Mesendoderm (in vitro differentiated cells): ENCODE results near the gene UBXN2A.

Experiments
- DNase-seq: peaks from one replicate; pipeline ENCODE4 v3.0.0; 2013
- H2AK5ac ChIP-seq: 2 replicates; pipeline ENCODE4 v1.6.1; 2013; ENCODE audit warnings: low read length, inconsistent platforms
- H2BK120ac ChIP-seq: 2 replicates; pipeline ENCODE4 v1.6.1; 2013; ENCODE audit warnings: low read depth, mild to moderate bottlenecking, low read length, moderate library complexity, mixed read lengths
- H2BK15ac ChIP-seq: replicated peaks from 2 replicates; pipeline ENCODE4 v1.6.1; 2013; ENCODE audit warnings: low read depth, mild to moderate bottlenecking, moderate library complexity
- H2BK5ac ChIP-seq: 2 replicates; pipeline ENCODE4 v1.6.1; 2013; ENCODE audit warnings: low read length, inconsistent platforms
- H3K18ac ChIP-seq: 2 replicates; pipeline ENCODE4 v1.6.1; 2013; ENCODE audit warnings: mild to moderate bottlenecking, low read length, mixed read lengths
- H3K23ac ChIP-seq: one replicate; pipeline ENCODE4 v1.6.1; 2013; ENCODE audit warnings: low read length
- H3K27ac ChIP-seq: 2 replicates; pipeline ENCODE4 v1.5.1; 2013; ENCODE audit warnings: low read depth, mild to moderate bottlenecking, inconsistent platforms, low read length, moderate library complexity
- H3K27me3 ChIP-seq: 2 replicates; pipeline ENCODE4 v1.6.1; 2013; ENCODE audit warnings: low read length, control low read depth, mild to moderate bottlenecking, inconsistent platforms; ENCODE audit not compliant: insufficient read depth, poor library complexity
- H3K36me3 ChIP-seq: 2 replicates; pipeline ENCODE4 v1.6.1; 2013; ENCODE audit warnings: low read length, inconsistent platforms; ENCODE audit not compliant: control insufficient read depth, insufficient read depth
- H3K4ac ChIP-seq: one replicate; pipeline ENCODE4 v1.6.1; 2013; ENCODE audit warnings: low read depth, mild to moderate bottlenecking, low read length, moderate library complexity
- H3K4me1 ChIP-seq: 2 replicates; pipeline ENCODE4 v1.6.1; 2013; ENCODE audit warnings: low read depth, low read length, inconsistent platforms; ENCODE audit not compliant: control insufficient read depth
- H3K4me2 ChIP-seq: 2 replicates; pipeline ENCODE4 v1.6.1; 2013; ENCODE audit warnings: low read length
- H3K4me3 ChIP-seq: 2 replicates; pipeline ENCODE4 v1.5.1; 2013; ENCODE audit warnings: mild to moderate bottlenecking, low read length
- H3K56ac ChIP-seq: one replicate; pipeline ENCODE4 v1.6.1; 2013; ENCODE audit warnings: low read length
- H3K79me1 ChIP-seq: 2 replicates; pipeline ENCODE4 v1.6.1; 2013; ENCODE audit warnings: low read length, inconsistent platforms
- H3K79me2 ChIP-seq: 2 replicates; pipeline ENCODE4 v1.6.1; 2013; ENCODE audit warnings: mild to moderate bottlenecking, low read length; ENCODE audit not compliant: control insufficient read depth, insufficient read depth
- H3K9ac ChIP-seq: 2 replicates; pipeline ENCODE4 v1.6.1; 2013; ENCODE audit warnings: low read length, inconsistent platforms
- H4K5ac ChIP-seq: one replicate; pipeline ENCODE4 v1.6.1; 2013; ENCODE audit warnings: low read length
- H4K8ac ChIP-seq: one replicate; pipeline ENCODE4 v1.6.1; 2013; ENCODE audit warnings: low read depth, mild to moderate bottlenecking, control low read depth, low read length, moderate library complexity
- WGBS: extraction: QIAGEN DNeasy Blood & Tissue Kit; methylation state at CpG from one replicate; pipeline ENCODE4 v1.1.7; 2013; ENCODE audit warnings: low lambda C conversion rate, missing lambda C conversion rate; ENCODE audit not compliant: insufficient coverage; ENCODE audit errors: extremely low coverage; 5-methylcytosine and 5-hydroxymethylcytosine counted together

UBXN2A gene

DNA sequence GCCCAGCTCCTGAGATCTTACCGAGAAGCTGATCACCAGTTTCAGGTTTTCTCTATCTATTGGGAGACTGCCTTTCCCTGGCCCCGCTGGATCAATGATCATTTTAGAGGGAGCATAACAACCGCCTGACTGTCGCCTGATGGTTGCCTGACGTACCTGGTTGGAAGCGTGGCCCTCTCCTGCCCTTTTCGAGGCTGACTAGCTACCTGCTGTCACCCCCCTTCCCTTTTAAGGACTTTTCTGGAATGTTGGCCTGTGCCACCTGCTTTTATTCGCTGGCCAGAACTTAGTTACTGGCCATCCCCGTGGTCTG is 69.1 kb downstream of the UBXN2A start:
- H3K36me3 ChIP-seq: no peaks in the 10 kb centered on the region
- no peaks in the 10 kb centered on the region for H3K79me1 ChIP-seq
- no peak overlapping the region for H2AK5ac ChIP-seq
- no peak overlapping the region for H2BK15ac ChIP-seq
- peak overlapping the region; percentile 37 for H3K23ac ChIP-seq
- peak overlapping the region; percentile 69 for H3K9ac ChIP-seq
- no peak overlapping the region for H3K4me3 ChIP-seq
- no peak overlapping the region for H3K18ac ChIP-seq
- no CpG with 5 or more reads among the region's 9 CpGs for WGBS
- H3K4me2 ChIP-seq: peak overlapping the region; percentile 70
- no peak overlapping the region for H3K27ac ChIP-seq
- no peak overlapping the region for H2BK120ac ChIP-seq
- H4K8ac ChIP-seq: no peak overlapping the region
- H3K79me2 ChIP-seq: no peaks in the 10 kb centered on the region
- no peak overlapping the region for H2BK5ac ChIP-seq
- no peaks in the 10 kb centered on the region for H3K27me3 ChIP-seq
- H3K4me1 ChIP-seq: no peaks in the 10 kb centered on the region
- H3K4ac ChIP-seq: no peak overlapping the region
- DNase-seq: no peak
- peak overlapping the region; percentile 90 for H3K56ac ChIP-seq
- H4K5ac ChIP-seq: no peak overlapping the region

- H3K4me3 ChIP-seq: peak within 1 kb of the TSS; percentile 33
- no peak within 1 kb of the TSS for H4K5ac ChIP-seq
- H4K8ac ChIP-seq: peak within 1 kb of the TSS; percentile 77
Observed at GRCh38 chr2:24009680-24010476, 69.6 kb downstream of the UBXN2A start, which contains the start of gene MFSD2B. MFSD2B (plus strand) TSS chr2:24010085; CDS start chr2:24010097, 12 bp downstream.

GRCh38 chr2:24010477-24011249 is 70.4 kb downstream of the UBXN2A start:
- H3K79me2 ChIP-seq: no peaks in the 10 kb centered on the region
- H3K9ac ChIP-seq: peak overlapping the region; percentile 69
- H2AK5ac ChIP-seq: no peak overlapping the region
- H3K4me3 ChIP-seq: no peak overlapping the region
- peak overlapping the region; percentile 43 for H3K18ac ChIP-seq
- no peaks in the 10 kb centered on the region for H3K79me1 ChIP-seq
- no peak overlapping the region for H2BK120ac ChIP-seq
- DNase-seq: no peak
- peak overlapping the region; percentile 70 for H3K4me2 ChIP-seq
- H3K23ac ChIP-seq: peak overlapping the region; percentile 97
- H3K27ac ChIP-seq: no peak overlapping the region
- no peak overlapping the region for H3K4ac ChIP-seq
- no peak overlapping the region for H4K5ac ChIP-seq
- H3K56ac ChIP-seq: peak overlapping the region; percentile 90
- H2BK15ac ChIP-seq: no peak overlapping the region
- WGBS: no CpG with 5 or more reads among the region's 37 CpGs
- H3K27me3 ChIP-seq: no peaks in the 10 kb centered on the region
- no peaks in the 10 kb centered on the region for H3K4me1 ChIP-seq
- H2BK5ac ChIP-seq: no peak overlapping the region
- peak overlapping the region; percentile 77 for H4K8ac ChIP-seq
- no peaks in the 10 kb centered on the region for H3K36me3 ChIP-seq

More at GRCh38 chr2:24009680-24010476, 69.6 kb downstream of the UBXN2A start, which contains the start of gene MFSD2B:
- no peaks in the 10 kb centered on the region for H3K79me2 ChIP-seq
- H3K23ac ChIP-seq: peak within 1 kb of the TSS; percentile 97
- no peak within 1 kb of the TSS for H2BK120ac ChIP-seq
- H3K27me3 ChIP-seq: no peaks in the 10 kb centered on the region
- no peak within 1 kb of the TSS for H3K4ac ChIP-seq
- no peaks in the 10 kb centered on the region for H3K79me1 ChIP-seq
- H2BK15ac ChIP-seq: no peak within 1 kb of the TSS
- H3K36me3 ChIP-seq: no peaks in the 10 kb centered on the region
- DNase-seq: no peak
- no peak within 1 kb of the TSS for H2BK5ac ChIP-seq
- H3K56ac ChIP-seq: peak within 1 kb of the TSS; percentile 90
- H3K18ac ChIP-seq: peak within 1 kb of the TSS; percentile 43
- peak within 1 kb of the TSS; percentile 69 for H3K9ac ChIP-seq
- no peaks in the 10 kb centered on the region for H3K4me1 ChIP-seq
- peak within 1 kb of the TSS; percentile 70 for H3K4me2 ChIP-seq
- no peak within 1 kb of the TSS for H2AK5ac ChIP-seq
- WGBS: no CpG with 5 or more reads among the region's 75 CpGs
- H3K27ac ChIP-seq: no peak within 1 kb of the TSS

- H3K27me3 ChIP-seq: no peaks in the 10 kb centered on the region
- H2BK120ac ChIP-seq: no peak overlapping the region
- no peak overlapping the region for H2BK15ac ChIP-seq
- H3K36me3 ChIP-seq: no peaks in the 10 kb centered on the region
- no peaks in the 10 kb centered on the region for H3K4me1 ChIP-seq
- H4K5ac ChIP-seq: no peak overlapping the region
- no peak overlapping the region for H3K18ac ChIP-seq
- H3K79me2 ChIP-seq: no peaks in the 10 kb centered on the region
- no peak overlapping the region for H3K4me3 ChIP-seq
- H4K8ac ChIP-seq: no peak overlapping the region
- no peak for DNase-seq
- no peak overlapping the region for H3K4ac ChIP-seq
- no peak overlapping the region for H2AK5ac ChIP-seq
- H3K4me2 ChIP-seq: no peak overlapping the region
- no peak overlapping the region for H3K9ac ChIP-seq
- no peak overlapping the region for H3K56ac ChIP-seq
- H3K79me1 ChIP-seq: no peaks in the 10 kb centered on the region
- H3K27ac ChIP-seq: no peak overlapping the region
- no peak overlapping the region for H3K23ac ChIP-seq
- no CpG with 5 or more reads among the region's 7 CpGs for WGBS
- H2BK5ac ChIP-seq: no peak overlapping the region
Observed at GRCh38 chr2:24011250-24012104, 71.2 kb downstream of the UBXN2A start.

GRCh38 chr2:24012521-24013188 is 72.4 kb downstream of the UBXN2A start:
- Histone ChIP-seq H3K79me1 (no peaks in the 10 kb centered on the region), H3K56ac (no peak overlapping the region), H2BK15ac (no peak overlapping the region), H3K27me3 (no peaks in the 10 kb centered on the region), H4K8ac (no peak overlapping the region), H3K18ac (no peak overlapping the region), H3K4me3 (no peak overlapping the region), H2BK120ac (no peak overlapping the region), H2AK5ac (no peak overlapping the region), H3K36me3 (no peaks in the 10 kb centered on the region), H3K79me2 (no peaks in the 10 kb centered on the region), H2BK5ac (no peak overlapping the region), H3K9ac (no peak overlapping the region), H3K4ac (no peak overlapping the region), H3K4me1 (no peaks in the 10 kb centered on the region), H3K4me2 (no peak overlapping the region), H4K5ac (no peak overlapping the region), H3K27ac (no peak overlapping the region), H3K23ac (no peak overlapping the region)
- no CpG with 5 or more reads among the region's 9 CpGs for WGBS
- DNase-seq: no peak
